ENCODE results near the gene TXNDC16.
A peak's percentile ranks its signal among the peaks of the same experiment; 100 is the strongest.
"Not testable (repeated sequence)": the region's sequence is repeated elsewhere in the genome, so short reads cannot be mapped to it uniquely, and the experiment has no call there.

The TXNDC16 gene, protein sequence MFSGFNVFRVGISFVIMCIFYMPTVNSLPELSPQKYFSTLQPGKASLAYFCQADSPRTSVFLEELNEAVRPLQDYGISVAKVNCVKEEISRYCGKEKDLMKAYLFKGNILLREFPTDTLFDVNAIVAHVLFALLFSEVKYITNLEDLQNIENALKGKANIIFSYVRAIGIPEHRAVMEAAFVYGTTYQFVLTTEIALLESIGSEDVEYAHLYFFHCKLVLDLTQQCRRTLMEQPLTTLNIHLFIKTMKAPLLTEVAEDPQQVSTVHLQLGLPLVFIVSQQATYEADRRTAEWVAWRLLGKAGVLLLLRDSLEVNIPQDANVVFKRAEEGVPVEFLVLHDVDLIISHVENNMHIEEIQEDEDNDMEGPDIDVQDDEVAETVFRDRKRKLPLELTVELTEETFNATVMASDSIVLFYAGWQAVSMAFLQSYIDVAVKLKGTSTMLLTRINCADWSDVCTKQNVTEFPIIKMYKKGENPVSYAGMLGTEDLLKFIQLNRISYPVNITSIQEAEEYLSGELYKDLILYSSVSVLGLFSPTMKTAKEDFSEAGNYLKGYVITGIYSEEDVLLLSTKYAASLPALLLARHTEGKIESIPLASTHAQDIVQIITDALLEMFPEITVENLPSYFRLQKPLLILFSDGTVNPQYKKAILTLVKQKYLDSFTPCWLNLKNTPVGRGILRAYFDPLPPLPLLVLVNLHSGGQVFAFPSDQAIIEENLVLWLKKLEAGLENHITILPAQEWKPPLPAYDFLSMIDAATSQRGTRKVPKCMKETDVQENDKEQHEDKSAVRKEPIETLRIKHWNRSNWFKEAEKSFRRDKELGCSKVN

DNA sequence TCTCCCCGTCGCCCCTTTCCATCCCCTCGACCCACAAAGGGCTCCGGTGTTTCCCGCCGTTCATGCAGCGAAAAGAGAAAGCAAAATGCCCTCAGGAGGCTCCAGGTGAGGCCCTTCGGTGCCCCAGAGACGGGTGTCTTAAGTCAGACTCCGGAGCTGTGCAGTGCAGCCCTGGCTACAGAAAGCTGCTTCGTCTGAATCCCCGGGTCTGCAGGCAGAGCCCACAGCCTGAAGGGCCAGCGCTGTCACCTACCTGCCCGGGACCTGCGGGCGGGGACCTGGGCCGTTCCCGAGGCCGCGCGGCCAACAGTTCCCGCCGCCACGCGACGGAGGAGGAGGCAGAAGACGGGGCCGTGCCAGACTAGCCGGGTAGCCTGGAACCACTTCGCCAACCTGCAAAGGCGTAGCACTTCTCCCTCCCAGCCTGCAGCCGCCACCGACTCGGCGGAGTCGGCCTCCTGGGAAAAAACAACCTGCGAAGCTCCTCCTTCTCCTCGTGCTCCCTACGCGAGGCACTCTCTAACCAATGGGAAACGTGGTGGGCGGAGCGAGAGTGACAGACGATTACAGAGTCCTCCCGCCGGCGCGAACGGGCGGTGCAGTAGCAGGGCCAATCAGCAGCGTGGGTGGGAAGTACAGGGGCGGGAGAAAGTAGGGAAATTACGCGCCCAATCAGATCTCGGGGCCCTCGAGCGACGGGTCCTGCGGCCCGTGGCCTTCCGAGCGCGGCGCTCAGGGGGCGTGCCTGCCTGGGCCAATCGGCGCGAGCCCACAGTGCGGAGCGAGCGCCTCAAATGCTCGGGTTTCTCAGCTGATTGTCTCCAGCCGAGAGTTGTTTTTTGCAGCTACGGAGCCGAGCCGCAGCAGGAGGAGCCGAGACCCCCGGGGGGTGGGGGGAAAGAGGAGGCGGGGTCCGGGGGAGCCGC lies at the start of gene TXNDC16, which contains the start of gene GPR137C:
TXNDC16 (minus strand) TSS at position 443 of the 926 bp plus-strand sequence. CDS start 8,948 bp downstream, outside the sequence.
GPR137C (plus strand) TSS at position 774 of the 926 bp plus-strand sequence. CDS start 312 bp downstream, outside the sequence.
- peak within 1 kb of the TSS; percentile 95 for H3K4me3 ChIP-seq (ENCODE audit: low read length)
- TF ChIP-seq ZNF274 (IDR thresholded peaks at IDR 0.05; ENCODE audit: low read depth, low read length): no peak

DNA sequence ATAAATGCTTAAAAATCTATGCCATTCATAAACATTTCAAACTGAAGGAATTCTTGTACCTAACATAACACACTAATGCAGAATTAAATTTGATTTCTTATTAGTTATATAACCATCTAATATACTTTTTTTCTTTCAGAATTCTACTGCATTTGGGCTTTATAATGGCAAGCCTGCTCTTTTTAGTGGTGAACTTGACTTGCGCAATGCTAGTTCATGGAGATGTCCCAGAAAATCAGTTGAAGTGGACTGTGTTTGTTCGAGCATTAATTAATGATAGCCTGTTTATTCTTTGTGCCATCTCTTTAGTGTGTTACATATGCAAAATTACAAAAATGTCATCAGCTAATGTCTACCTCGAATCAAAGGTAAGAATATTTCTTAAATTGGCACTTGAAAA lies 47.7 kb upstream of the TXNDC16 start:
- no peak for TF ChIP-seq ZNF274 (IDR thresholded peaks at IDR 0.05; ENCODE audit: low read depth, low read length)
- H3K4me3 ChIP-seq (ENCODE audit: low read length): no peak overlapping the region

DNA sequence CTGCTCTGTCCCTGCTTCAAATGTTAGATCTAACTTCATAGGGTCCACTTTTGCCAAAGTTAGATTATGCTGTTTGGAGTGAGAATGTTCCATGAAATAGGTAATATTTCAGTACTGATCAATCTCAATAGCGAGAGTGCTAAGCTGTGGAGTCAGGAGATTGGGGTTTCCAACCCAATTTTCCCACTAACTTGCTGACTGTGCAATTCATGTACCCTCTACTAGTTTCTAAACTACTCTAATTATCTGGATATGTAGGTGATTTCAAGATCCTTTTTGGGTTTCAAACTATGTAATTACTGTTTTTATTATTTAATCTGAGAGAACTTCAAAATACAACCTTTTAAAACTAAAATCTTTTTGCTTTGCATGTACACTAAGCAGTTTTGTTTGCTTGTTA lies 46.3 kb upstream of the TXNDC16 start:
- no peak overlapping the region for H3K4me3 ChIP-seq (ENCODE audit: low read length)
- TF ChIP-seq ZNF274 (IDR thresholded peaks at IDR 0.05; ENCODE audit: low read depth, low read length): no peak

DNA sequence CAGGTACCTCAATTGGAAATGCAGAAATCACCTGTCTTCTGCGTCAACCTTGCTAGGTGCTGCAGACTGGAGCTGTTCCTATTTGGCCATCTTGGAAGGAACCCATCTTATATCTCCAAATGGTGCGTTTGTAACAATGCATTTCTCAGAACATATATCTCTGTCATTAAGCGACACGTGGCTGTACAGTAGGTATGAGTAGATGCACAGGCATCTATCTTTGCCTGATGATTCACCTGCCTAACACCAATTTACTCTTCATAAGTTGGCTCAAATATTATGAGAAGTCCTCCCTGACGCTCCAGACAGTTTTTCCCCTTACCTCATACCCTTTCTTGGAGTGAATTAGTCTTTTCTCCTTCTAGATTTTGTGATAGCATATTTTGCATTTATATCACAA lies 44.6 kb upstream of the TXNDC16 start:
- no peak overlapping the region for H3K4me3 ChIP-seq (ENCODE audit: low read length)
- no peak for TF ChIP-seq ZNF274 (IDR thresholded peaks at IDR 0.05; ENCODE audit: low read depth, low read length)

DNA sequence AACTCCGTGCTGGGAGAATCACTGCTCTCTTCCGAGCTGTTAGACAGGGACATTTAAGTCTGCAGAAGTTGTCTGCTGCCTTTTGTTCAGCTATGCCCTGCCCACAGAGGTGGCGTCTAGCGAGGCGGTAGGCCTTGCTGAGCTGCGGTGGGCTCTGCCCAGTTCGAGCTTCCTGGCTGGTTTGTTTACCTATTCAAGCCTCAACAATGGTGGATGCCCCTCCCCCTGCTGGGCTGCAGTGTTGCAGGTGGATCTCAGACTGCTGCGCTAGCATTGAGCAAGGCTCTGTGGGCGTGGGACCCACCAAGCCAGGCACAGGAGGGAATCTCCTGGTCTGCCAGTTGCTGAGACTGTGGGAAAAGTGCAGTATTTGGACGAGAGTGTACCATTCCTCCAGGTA lies 44.0 kb upstream of the TXNDC16 start:
- TF ChIP-seq ZNF274 (IDR thresholded peaks at IDR 0.05; ENCODE audit: low read depth, low read length): no peak
- H3K4me3 ChIP-seq (ENCODE audit: low read length): no peak overlapping the region

DNA sequence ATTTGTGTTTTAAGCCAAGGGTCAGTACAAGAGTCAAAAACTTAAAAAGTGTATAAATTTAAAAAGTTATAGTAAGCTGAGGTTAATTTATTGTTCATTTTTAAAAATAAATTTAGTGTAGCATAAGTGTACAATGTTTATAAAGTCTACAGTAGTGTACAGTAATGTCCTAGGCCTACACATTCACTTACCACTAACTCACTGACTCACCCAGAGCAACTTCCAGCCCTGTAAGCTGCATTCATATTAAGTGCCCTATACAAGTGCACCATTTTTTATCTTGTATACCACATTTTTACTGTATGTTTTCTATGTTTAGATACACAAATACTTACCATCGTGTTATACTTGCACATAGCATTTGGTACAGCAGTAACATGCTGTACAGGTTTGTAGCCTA lies 38.0 kb upstream of the TXNDC16 start:
- no peak overlapping the region for H3K4me3 ChIP-seq (ENCODE audit: low read length)
- no peak for TF ChIP-seq ZNF274 (IDR thresholded peaks at IDR 0.05; ENCODE audit: low read depth, low read length)

DNA sequence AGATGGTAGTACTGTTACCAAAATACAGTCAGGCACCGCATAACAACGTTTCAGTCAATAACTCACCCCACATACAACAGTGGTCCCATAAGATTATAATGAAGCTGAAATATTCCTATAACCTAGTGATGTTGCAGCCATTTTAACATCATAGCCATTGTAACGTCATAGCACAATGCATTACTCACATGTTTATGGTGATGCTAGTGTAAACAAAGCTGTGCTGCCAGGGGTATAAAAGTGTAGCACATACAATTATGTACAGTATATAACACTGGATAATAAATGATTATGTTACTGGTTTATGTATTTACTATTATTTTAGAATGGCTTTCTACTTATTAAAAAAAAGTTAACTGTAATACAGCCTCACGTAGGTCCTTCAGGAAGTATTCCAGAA lies 37.3 kb upstream of the TXNDC16 start:
- no peak overlapping the region for H3K4me3 ChIP-seq (ENCODE audit: low read length)
- no peak for TF ChIP-seq ZNF274 (IDR thresholded peaks at IDR 0.05; ENCODE audit: low read depth, low read length)

DNA sequence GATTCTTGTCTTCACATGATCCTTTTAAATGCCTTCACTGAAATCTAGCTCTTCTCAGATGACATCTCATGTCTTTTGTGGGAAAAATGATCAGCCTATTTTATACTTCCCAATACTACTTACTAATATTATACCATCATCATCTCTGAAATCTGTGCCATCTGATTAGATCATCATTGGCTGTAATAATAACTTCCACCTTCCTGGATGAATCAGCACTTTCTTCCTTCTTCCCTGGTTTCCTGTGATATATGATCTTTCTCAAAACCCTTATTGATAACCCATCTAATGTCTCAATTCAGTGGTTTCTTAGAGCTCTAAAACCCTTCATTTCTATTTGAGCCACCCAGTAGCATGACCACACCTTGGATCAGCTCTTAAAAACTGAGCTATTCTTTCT lies 31.2 kb upstream of the TXNDC16 start:
- no peak overlapping the region for H3K4me3 ChIP-seq (ENCODE audit: low read length)
- TF ChIP-seq ZNF274 (IDR thresholded peaks at IDR 0.05; ENCODE audit: low read depth, low read length): no peak

DNA sequence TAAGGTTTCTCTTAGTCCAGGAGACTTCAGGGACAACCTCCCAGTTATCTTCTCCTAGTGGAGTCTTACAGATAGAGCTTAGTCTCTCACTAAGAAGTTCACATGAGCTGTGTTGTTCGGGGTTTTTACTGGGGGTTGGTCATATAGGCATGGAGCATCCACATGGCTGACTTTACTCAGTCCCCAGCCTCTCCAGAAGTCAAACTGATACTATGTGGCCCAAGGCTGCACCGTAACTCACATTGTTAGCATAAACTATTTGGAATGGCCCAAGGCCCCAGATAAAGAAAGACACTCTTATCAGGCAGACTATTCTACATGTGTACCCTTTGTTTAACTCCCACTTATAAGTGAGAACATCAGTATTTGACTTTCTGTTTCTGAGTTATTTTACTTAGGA lies 23.6 kb upstream of the TXNDC16 start:
- TF ChIP-seq ZNF274 (IDR thresholded peaks at IDR 0.05; ENCODE audit: low read depth, low read length): no peak
- no peak overlapping the region for H3K4me3 ChIP-seq (ENCODE audit: low read length)

DNA sequence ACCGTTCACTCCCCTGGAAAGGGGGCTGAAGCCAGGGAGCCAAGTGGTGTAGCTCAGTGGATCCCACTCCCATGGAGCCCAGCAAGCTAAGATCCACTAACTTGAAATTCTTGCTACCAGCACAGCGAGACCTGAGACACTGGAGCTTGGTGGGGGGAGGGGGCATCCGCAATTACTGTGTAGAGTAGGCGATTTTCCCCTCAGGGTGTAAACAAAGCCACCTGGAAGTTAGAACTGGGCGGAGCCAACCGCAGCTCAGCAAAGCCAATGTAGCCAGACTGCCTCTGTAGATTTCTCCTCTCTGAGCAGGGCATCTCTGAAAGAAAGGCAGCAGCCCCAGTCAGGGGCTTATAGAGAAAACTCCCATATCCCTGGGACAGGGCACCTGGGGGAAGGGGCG lies 16.1 kb upstream of the TXNDC16 start:
- H3K4me3 ChIP-seq (ENCODE audit: low read length): not testable (repeated sequence)

DNA sequence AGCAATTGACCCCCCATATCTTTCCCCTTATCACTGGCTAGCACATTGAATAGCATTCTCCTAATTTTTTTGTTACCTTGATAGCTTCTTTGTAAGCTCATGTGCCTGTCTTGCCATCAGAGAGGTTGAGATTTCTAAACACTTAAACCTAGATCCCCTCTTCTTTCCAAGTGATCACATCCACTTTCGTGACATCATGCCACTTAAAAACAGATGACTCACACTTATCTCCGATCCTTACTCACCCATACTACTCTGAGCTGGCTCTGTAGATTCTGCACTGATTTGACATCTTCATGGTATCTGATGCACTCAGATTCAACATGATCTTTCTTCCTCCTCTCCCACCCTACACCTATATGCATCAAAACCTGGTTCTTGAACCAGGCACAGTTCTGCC lies 10.8 kb upstream of the TXNDC16 start:
- no peak overlapping the region for H3K4me3 ChIP-seq (ENCODE audit: low read length)
- no peak for TF ChIP-seq ZNF274 (IDR thresholded peaks at IDR 0.05; ENCODE audit: low read depth, low read length)

DNA sequence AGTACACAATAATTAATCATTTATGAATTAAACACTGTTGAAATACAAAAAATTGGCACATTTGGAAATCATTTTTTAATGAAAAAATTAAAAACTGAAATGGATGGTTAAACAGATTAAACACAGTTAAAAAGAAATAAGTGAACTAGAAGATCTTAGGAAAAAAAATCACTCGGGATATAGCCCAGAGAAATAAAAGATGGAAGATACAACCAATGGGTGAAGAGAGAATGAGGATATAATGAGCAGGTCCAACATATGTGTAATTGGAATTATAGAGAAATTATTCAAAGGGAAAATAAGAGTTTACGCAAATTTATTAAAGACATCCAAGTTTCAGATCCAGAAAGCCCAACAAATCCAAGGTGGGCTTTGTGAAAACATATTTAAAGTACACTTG lies 6.4 kb upstream of the TXNDC16 start:
- no peak for TF ChIP-seq ZNF274 (IDR thresholded peaks at IDR 0.05; ENCODE audit: low read depth, low read length)

DNA sequence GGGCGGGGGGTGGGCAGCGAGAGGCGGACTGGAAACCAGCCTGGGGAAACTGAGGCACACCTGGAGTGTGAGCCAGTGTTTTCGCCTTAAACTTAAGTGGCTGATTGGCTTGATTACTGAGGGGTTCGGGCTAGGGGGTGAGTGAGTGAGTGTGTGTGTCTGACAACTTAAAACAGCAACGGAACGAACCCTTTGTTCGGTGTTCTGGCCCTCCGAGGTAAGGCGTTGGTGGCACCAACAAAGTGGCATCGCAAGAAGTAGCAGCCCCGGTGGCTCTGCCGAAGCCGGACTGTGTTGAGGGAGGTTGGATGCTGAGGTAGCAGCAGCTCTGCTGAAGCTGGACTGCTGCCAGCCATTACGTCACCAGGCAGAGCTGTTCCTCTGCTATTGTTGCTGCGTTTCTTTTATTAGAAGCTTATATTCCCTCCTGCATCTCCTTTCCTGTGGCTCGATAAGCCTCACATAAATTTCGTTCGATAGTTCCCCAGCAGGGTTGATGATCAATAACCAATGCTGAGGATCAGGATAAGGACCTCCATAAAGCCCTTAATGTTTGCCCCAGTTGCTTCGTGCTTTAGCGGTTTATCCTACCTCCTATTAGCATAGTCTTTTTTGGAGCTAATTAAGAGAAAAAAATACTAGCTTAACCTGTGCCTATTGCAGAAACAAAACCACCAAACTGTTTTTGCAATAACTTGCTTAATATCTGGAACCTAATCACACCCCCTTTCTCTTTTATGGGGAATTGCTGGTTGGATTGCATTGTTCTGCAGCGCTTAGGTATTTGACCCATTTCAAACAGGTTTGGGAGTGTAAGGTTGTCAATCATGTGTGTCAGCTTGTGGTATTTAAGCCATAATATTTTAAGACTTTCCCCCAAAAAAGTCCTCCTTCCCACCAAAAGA lies 1.6 kb upstream of the TXNDC16 start:
- peak overlapping the region; percentile 86 for H3K4me3 ChIP-seq (ENCODE audit: low read length)
- TF ChIP-seq ZNF274 (IDR thresholded peaks at IDR 0.05; ENCODE audit: low read depth, low read length): no peak

More for the DNA sequence above, 6.4 kb upstream of the TXNDC16 start:
- H3K4me3 ChIP-seq (ENCODE audit: low read length): no peak overlapping the region

Data from GM08714 (cell line).